NCI-H1436 (cell line): ENCODE measurements around the gene PCDHGB2.
A peak's percentile ranks its signal among the peaks of the same experiment; 100 is the strongest.
"Not testable (repeated sequence)": the region's sequence is repeated elsewhere in the genome, so short reads cannot be mapped to it uniquely, and the experiment has no call there.

Experiments used
- DNase-seq: peaks from one replicate; lab custom pipeline; 2025; lab: John Stamatoyannopoulos, UW

The PCDHGB2 gene

DNA sequence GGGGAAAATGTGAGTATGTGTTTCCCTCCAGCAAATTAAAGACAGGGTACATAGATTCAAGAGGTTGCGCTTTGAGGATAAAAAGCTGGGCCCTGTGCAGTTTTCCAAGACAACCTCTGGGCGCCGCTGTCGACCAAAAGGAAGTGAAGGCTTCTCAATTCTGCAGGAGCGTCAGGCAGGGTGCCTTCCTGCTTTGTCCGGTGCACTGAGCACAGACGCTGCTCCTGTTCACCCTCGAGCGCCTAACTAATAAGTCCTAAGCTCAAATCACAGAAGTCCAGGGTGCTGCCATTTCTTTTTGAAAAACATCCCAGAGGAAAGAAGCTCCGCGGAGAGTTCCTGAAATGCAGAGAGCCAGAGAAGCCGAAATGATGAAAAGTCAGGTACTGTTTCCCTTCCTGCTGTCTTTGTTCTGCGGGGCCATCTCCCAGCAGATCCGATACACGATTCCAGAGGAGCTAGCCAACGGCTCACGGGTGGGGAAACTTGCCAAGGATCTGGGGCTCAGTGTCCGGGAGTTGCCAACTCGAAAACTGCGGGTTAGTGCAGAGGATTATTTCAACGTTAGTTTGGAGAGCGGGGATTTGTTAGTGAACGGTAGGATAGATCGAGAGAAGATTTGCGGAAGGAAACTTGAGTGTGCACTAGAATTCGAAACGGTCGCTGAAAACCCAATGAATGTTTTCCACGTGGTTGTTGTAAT lies 9.7 kb upstream of the PCDHGB2 start, which contains the start of gene PCDHGB1:
Gene PCDHGB1, plus strand, starts transcription at position 183 of the 703 bp plus-strand sequence. Its CDS starts 162 bp downstream, at position 345.
- peak; percentile 39 for DNase-seq

DNA sequence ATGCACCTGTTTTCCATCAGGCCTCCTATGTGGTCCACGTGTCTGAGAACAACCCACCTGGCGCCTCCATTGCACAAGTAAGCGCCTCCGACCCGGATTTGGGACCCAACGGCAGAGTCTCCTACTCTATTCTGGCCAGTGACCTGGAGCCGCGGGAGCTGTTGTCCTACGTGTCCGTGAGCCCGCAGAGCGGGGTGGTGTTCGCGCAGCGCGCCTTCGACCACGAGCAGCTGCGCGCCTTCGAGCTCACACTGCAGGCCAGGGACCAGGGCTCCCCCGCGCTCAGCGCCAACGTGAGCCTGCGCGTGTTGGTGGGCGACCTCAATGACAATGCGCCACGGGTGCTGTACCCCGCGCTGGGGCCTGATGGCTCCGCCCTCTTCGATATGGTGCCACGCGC lies 8.2 kb upstream of the PCDHGB2 start:
- no peak for DNase-seq

GRCh38 chr5:141354900-141355469 lies 4.8 kb upstream of the PCDHGB2 start, which contains the start of gene PCDHGA4:
Gene PCDHGA4 (plus strand): TSS chr5:141355021. CDS start chr5:141355108, 87 bp downstream.
- no peak for DNase-seq

DNA sequence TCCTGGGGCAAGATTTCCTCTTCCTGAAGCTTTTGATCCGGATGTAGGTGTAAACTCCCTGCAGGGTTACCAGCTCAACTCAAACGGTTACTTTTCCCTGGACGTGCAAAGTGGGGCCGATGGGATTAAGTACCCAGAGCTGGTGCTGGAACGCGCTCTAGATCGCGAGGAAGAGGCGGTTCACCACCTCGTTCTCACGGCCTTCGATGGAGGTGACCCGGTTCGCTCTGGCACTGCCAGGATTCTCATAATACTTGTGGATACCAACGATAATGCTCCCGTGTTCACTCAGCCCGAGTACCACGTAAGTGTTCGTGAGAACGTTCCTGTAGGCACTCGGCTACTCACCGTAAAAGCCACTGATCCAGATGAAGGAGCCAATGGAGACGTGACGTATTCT lies 4.2 kb upstream of the PCDHGB2 start:
- DNase-seq, result no peak

DNA sequence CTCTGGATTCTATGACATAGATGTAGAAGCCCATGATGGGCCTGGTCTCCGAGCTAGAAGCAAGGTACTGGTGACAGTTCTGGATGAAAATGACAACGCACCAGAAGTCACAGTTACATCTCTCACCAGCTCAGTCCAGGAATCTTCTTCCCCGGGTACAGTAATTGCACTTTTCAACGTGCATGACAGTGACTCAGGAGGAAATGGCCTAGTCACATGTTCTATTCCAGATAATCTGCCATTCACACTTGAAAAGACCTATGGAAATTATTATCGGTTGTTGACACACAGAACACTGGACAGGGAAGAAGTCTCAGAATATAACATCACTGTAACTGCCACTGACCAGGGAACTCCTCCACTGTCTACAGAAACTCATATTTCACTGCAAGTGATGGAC lies 3.7 kb upstream of the PCDHGB2 start:
- DNase-seq, result no peak

GRCh38 chr5:141356950-141357349 lies 2.8 kb upstream of the PCDHGB2 start:
- DNase-seq, result no peak

GRCh38 chr5:141360685-141361084 lies 891 bp downstream of the PCDHGB2 start:
- DNase-seq, result no peak

DNA sequence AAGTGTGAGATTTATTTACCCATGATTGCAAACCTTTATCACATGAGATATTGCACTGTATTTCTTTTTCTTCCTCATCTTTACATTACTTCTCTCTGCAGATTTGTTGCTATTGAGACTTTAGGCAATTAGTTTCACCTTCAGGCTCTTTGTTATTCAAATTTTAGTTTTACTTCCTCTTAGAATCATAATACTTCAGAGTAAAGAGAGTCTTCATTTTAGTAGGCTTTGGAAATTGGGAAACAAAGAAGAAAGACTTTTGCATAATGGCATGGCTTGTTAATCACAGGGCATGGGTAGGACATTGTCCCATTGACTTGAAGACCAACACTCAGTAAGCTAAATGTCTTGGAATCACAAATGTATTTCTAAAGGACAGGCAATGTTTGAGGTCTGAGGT lies 2.9 kb downstream of the PCDHGB2 start:
- DNase-seq, result no peak

- DNase-seq, result no peak
Measured at GRCh38 chr5:141363952-141364660, 4.3 kb downstream of the PCDHGB2 start, which contains the start of gene PCDHGA5. Gene PCDHGA5 (plus strand): TSS chr5:141364162. CDS start chr5:141364331, 169 bp downstream.

DNA sequence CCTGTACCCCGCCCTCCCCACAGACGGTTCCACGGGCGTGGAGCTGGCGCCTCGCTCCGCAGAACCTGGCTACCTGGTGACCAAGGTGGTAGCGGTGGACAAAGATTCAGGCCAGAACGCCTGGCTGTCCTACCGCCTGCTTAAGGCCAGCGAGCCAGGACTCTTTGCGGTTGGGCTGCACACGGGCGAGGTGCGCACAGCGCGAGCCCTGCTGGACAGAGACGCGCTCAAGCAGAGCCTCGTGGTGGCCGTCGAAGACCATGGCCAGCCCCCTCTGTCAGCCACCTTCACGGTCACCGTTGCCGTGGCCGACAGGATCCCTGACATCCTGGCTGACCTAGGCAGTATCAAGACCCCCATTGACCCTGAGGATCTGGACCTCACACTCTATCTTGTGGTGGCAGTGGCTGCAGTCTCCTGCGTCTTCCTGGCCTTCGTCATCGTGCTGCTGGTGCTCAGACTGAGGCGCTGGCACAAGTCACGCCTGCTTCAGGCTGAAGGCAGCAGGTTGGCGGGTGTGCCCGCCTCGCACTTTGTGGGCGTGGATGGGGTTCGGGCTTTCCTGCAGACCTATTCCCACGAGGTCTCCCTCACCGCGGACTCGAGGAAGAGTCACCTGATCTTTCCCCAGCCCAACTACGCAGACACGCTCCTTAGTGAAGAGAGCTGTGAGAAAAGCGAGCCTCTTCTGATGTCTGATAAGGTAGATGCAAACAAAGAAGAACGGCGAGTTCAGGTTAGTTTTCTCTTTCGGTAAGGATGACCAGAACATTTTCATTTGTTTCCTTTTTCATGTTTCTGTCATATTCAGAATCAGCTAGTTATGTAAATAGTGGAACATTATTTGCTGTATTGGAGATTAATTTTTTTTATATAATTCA lies 6.5 kb downstream of the PCDHGB2 start:
- DNase-seq, result no peak

DNA sequence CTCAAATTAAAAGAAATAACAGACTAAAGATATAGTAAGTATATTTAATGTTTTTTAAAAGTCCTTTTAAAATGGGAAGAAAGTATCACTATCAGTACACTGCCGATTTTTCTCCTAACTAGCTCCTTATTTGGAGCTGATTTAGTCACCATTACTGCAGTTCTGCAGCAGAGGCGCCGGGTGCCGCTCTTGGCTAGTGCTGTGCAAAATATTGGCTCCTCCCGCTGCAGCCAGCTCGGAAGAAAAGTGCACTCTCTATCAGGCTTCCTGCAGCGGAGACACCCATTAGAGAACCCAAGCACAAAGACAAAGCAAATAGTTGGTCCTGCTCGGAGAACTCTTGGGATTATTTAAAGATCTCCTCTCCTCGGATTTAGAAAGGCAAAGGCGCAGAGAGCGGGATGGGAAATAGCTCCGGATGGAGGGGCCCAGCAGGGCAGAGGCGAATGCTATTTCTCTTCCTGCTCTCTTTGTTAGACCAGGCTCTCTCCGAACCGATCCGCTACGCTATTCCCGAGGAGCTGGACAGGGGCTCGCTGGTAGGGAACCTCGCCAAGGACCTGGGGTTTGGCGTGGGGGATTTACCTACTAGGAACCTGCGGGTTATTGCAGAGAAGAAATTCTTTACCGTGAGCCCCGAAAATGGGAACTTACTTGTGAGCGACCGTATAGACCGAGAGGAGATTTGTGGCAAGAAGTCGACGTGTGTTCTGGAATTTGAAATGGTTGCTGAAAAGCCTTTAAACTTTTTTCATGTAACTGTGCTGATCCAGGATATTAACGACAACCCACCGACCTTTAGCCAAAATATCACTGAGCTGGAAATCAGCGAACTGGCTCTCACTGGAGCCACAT lies 10.4 kb downstream of the PCDHGB2 start, which contains the start of gene PCDHGB3:
Gene PCDHGB3, plus strand, starts transcription at position 249 of the 855 bp plus-strand sequence. Its CDS starts 153 bp downstream, at position 402.
- no peak for DNase-seq

GRCh38 chr5:141371572-141372475 lies 12.0 kb downstream of the PCDHGB2 start:
- DNase-seq, result no peak

DNA sequence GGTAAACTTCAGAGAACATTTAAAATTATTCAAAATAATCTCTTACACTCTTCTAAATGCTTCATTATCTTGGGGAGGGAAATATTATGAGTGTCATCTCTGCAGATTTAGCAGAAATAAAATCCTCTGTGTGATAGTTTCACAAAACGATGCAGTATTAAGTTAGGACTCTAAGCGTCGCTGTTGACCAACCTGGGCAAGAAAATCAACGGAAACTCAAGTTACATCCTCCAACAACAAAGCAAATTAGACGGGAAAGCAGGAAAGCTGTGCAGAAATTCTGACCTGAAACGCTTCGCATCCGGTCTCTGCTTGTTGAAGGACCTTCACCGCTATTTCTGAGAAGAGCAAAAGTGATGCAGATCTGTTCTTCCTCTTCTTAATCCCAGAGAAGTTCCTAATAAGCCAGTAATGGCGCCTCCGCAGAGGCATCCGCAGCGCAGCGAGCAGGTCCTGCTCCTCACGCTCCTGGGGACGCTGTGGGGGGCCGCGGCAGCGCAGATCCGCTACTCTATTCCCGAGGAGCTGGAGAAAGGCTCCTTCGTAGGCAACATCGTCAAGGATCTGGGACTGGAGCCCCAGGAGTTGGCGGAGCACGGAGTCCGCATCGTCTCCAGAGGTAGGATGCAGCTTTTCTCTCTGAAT lies 14.0 kb downstream of the PCDHGB2 start, which contains the start of gene PCDHGA6:
Gene PCDHGA6, plus strand, starts transcription at position 219 of the 645 bp plus-strand sequence. Its CDS starts 193 bp downstream, at position 412.
- DNase-seq, result no peak

GRCh38 chr5:141374627-141375026 lies 14.8 kb downstream of the PCDHGB2 start:
- DNase-seq, result no peak

- DNase-seq, result not testable (repeated sequence)
Measured at GRCh38 chr5:141375444-141376155, 15.8 kb downstream of the PCDHGB2 start.

- DNase-seq, result no peak
Measured at GRCh38 chr5:141382469-141383294, 22.9 kb downstream of the PCDHGB2 start, which contains the start of gene PCDHGA7. Gene PCDHGA7 (plus strand): TSS chr5:141382742. CDS start chr5:141382900, 158 bp downstream.

DNA sequence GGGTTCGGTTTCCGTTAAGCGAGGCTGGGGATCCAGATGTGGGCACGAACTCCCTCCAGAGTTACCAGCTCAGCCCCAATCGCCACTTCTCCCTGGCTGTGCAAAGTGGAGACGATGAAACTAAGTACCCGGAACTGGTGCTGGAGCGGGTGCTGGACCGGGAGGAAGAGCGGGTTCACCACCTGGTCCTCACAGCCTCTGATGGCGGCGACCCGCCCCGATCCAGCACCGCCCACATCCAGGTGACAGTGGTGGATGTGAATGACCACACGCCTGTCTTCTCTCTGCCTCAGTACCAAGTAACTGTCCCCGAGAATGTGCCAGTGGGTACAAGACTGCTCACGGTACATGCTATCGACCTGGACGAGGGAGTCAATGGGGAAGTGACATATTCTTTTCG lies 23.6 kb downstream of the PCDHGB2 start:
- no peak for DNase-seq
